ENCODE data around the gene ERFL. TPM values are rescaled to one million over a fixed set of nuclear protein-coding genes. Genes with fewer than 3 reads are reported as not detected.

Gene ERFL
- total and polyA plus RNA-seq, 2 of the 8 experiments (the other 6 are each of a cell fraction or from before 2014, with no cell fraction given), result 0.12 TPM; not detected in 1

DNA sequence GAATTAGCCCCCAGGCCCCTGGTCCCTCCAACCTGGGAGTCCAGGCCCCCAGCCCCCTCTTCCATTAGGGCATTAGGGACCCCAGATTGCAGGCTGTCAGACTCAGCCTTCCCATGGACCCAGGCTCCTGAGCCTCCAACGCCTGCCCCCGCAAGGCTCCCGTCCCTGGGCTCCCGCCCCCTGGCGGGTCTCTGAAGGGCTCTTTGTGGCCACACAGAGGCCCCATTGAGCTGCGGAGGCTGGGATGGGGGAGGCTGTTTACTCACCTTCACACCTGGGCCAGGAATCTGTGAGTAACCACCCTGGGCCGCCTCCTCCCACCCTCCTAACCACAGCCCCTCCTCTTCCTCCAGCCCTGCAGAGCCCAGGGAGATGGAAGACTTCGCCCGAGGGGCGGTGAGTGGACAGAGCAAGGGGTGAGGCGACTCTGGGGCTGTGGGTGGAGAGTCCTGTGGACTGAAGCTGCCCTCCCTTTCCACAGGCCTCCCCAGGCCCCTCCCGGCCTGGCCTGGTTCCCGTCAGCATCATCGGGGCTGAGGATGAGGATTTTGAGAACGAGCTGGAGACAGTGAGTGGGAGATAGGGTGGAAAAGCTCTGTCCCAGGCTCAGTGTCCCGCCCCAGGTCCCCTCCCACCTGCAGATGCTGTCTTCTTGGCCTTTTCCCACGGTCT lies 40.4 kb downstream of the ERFL start (continued):
- TF ChIP-seq, protein P1, sequence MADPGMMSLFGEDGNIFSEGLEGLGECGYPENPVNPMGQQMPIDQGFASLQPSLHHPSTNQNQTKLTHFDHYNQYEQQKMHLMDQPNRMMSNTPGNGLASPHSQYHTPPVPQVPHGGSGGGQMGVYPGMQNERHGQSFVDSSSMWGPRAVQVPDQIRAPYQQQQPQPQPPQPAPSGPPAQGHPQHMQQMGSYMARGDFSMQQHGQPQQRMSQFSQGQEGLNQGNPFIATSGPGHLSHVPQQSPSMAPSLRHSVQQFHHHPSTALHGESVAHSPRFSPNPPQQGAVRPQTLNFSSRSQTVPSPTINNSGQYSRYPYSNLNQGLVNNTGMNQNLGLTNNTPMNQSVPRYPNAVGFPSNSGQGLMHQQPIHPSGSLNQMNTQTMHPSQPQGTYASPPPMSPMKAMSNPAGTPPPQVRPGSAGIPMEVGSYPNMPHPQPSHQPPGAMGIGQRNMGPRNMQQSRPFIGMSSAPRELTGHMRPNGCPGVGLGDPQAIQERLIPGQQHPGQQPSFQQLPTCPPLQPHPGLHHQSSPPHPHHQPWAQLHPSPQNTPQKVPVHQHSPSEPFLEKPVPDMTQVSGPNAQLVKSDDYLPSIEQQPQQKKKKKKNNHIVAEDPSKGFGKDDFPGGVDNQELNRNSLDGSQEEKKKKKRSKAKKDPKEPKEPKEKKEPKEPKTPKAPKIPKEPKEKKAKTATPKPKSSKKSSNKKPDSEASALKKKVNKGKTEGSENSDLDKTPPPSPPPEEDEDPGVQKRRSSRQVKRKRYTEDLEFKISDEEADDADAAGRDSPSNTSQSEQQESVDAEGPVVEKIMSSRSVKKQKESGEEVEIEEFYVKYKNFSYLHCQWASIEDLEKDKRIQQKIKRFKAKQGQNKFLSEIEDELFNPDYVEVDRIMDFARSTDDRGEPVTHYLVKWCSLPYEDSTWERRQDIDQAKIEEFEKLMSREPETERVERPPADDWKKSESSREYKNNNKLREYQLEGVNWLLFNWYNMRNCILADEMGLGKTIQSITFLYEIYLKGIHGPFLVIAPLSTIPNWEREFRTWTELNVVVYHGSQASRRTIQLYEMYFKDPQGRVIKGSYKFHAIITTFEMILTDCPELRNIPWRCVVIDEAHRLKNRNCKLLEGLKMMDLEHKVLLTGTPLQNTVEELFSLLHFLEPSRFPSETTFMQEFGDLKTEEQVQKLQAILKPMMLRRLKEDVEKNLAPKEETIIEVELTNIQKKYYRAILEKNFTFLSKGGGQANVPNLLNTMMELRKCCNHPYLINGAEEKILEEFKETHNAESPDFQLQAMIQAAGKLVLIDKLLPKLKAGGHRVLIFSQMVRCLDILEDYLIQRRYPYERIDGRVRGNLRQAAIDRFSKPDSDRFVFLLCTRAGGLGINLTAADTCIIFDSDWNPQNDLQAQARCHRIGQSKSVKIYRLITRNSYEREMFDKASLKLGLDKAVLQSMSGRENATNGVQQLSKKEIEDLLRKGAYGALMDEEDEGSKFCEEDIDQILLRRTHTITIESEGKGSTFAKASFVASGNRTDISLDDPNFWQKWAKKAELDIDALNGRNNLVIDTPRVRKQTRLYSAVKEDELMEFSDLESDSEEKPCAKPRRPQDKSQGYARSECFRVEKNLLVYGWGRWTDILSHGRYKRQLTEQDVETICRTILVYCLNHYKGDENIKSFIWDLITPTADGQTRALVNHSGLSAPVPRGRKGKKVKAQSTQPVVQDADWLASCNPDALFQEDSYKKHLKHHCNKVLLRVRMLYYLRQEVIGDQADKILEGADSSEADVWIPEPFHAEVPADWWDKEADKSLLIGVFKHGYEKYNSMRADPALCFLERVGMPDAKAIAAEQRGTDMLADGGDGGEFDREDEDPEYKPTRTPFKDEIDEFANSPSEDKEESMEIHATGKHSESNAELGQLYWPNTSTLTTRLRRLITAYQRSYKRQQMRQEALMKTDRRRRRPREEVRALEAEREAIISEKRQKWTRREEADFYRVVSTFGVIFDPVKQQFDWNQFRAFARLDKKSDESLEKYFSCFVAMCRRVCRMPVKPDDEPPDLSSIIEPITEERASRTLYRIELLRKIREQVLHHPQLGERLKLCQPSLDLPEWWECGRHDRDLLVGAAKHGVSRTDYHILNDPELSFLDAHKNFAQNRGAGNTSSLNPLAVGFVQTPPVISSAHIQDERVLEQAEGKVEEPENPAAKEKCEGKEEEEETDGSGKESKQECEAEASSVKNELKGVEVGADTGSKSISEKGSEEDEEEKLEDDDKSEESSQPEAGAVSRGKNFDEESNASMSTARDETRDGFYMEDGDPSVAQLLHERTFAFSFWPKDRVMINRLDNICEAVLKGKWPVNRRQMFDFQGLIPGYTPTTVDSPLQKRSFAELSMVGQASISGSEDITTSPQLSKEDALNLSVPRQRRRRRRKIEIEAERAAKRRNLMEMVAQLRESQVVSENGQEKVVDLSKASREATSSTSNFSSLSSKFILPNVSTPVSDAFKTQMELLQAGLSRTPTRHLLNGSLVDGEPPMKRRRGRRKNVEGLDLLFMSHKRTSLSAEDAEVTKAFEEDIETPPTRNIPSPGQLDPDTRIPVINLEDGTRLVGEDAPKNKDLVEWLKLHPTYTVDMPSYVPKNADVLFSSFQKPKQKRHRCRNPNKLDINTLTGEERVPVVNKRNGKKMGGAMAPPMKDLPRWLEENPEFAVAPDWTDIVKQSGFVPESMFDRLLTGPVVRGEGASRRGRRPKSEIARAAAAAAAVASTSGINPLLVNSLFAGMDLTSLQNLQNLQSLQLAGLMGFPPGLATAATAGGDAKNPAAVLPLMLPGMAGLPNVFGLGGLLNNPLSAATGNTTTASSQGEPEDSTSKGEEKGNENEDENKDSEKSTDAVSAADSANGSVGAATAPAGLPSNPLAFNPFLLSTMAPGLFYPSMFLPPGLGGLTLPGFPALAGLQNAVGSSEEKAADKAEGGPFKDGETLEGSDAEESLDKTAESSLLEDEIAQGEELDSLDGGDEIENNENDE (IDR thresholded peaks at IDR 0.05; ENCODE audit: insufficient replicate concordance, low read length), result no peak
- TF ChIP-seq ASH2L (IDR thresholded peaks at IDR 0.05; ENCODE audit: low read length) (peak; percentile 21), CTCF (IDR thresholded peaks at IDR 0.05; ENCODE audit: control extremely low read depth in 1 of 3, insufficient read depth in 1 of 3, low read depth in 1 of 3, low read length in 3 of 3) (peak in 1 of 3 experiments; percentile 52; a peak in 2 of 4 replicates), SRF (IDR thresholded peaks at IDR 0.05; ENCODE audit: low read depth, low read length) (no peak), EP300 (IDR thresholded peaks at IDR 0.05; ENCODE audit: borderline replicate concordance in 1 of 2, low read depth in 2 of 2, low read length in 2 of 2) (0 out of 3 replicates have a peak, but pooled peaks of 1 of the 2 experiments have one; percentile 38), SIN3A (conservative IDR thresholded peaks at IDR 0.05 in 1 of 2, IDR thresholded peaks at IDR 0.05 in 1 of 2; ENCODE audit: low read depth in 1 of 2, low read length in 2 of 2) (peak in 1 of 2 experiments; percentile 73; a peak in 1 of 4 replicates)

Data from H1 (cell line).